Suprapubic skin (tissue), 3 donors: ENCODE measurements around the gene MCRIP1.

Source experiments
- CTCF ChIP-seq, 2 donors: fragments of 200-600 bp in 1 of 2; fragments of 450-650 bp in 1 of 2; sonication (generic) in 1 of 2; IDR thresholded peaks; one replicate each; pipeline ENCODE4 v1.5.1; 2016 to 2019; ENCODE audit warnings: antibody characterized with exemption in 2 of 2, mild to moderate bottlenecking in 1 of 2, moderate library complexity in 1 of 2
- POLR2AphosphoS5 ChIP-seq, 3 donors: sonication (generic); formaldehyde crosslinking; IDR thresholded peaks; one replicate each; pipeline ENCODE4 v1.6.1; 2017; ENCODE audit warnings: antibody characterized with exemption in 3 of 3

- TF ChIP-seq CTCF (IDR thresholded peaks at IDR 0.05) (no peak), POLR2AphosphoS5 (IDR thresholded peaks at IDR 0.05) (peak in 1 of 3 donors; percentile 48)
Measured at GRCh38 chr17:81870131-81870980, 37.3 kb upstream of the MCRIP1 start.
